ENCODE data around the gene PRPH.
"Not testable (repeated sequence)": the region's sequence is repeated elsewhere in the genome, so short reads cannot be mapped to it uniquely, and the experiment has no call there.

The PRPH gene

GRCh38 chr12:49301760-49302159, 6.8 kb downstream of the PRPH start:
- no peak for DNase-seq

DNA sequence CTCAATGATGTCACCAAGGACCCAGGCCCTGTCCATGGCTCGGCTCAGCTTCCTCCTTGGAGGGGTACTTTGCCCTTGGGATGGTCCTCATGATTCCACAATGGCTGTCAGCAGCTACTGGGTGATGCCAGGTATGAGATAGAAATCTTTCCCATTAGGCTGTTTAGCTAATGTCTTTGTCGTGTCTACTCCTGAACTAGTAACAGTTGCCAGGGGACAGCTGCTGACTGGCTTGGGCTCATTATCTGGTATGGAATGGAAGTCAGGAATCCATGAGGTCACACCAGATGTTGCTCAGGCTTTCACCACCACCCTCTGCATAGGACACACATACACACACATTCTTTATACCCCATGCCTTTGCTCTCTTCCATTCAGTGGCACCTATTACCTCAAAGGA, 9.2 kb downstream of the PRPH start:
- no peak for DNase-seq

GRCh38 chr12:49305762-49306510, 11.0 kb downstream of the PRPH start:
- DNase-seq: no peak

DNA sequence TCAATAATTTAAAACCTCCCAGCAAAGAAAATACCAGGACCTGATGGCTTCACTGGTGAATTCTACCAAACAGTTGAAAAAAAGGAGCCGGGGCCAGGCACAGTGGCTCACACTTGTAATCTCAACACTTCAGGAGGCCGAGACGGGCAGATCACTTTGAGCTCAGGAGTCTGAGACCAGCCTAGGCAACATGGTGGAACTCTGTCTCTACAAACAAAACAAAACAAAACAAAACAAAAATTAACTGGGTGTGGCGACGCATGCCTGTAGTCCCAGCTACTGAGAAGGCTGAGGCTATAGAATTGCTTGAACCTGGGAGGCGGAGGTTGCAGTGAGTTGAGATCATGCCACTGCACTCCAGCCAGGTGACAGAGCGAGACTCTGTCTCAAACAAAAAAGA, 14.4 kb downstream of the PRPH start:
- no peak for DNase-seq

- DNase-seq: not testable (repeated sequence)
Observed at GRCh38 chr12:49310451-49311000, 15.6 kb downstream of the PRPH start.

- no peak for DNase-seq
Observed at GRCh38 chr12:49314811-49315210, 19.9 kb downstream of the PRPH start.

GRCh38 chr12:49317118-49317517, 22.2 kb downstream of the PRPH start:
- DNase-seq: not testable (repeated sequence)

DNA sequence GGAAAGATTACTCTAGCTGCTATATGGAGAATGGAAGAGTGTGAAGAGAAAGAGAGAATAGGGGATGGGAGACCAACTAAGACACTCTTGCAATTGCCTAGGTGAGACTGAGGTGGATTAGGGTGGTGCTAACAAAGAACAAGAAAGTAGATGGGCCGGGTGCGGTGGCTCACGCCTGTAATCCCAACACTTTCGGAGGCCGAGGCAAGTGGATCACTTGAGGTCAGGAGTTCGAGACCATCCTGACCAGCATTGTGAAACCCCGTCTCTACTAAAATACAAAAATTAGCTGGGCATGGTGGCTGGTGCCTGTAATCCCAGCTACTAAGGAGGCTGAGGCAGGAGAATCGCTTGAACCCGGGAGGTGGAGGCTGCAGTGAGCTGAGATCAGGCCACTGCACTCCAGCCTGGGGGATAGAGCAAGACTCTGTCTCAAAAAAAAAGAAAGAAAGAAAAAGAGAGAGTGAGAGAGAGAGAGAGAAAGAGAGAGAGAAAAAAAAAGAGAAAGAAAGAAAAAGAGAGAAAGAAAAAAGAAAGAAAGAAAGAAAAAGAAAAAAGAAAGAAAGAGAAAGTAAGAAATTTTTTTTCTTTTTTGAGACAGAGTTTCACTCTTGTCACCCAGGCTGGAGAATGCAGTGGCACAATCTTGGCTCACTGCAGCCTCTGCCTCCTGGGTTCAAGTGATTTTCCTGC, 25.6 kb downstream of the PRPH start:
- DNase-seq: not testable (repeated sequence)

DNA sequence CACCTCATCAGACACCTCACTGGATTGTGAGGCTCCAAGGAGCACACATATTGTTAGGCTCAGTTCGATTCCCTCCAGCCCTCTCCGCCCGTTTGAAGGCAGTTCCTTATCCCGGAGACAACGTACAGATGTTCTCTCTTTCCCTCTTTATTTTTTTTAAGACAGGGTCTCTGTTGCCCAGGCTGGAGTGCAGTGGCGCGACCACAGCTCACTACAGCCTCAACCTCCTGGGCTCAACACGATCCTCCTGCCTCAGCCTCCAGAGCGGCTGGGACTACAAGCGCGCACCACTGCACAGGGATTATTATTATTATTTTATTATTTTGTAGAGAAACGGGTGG, 27.4 kb downstream of the PRPH start:
- DNase-seq: no peak

DNA sequence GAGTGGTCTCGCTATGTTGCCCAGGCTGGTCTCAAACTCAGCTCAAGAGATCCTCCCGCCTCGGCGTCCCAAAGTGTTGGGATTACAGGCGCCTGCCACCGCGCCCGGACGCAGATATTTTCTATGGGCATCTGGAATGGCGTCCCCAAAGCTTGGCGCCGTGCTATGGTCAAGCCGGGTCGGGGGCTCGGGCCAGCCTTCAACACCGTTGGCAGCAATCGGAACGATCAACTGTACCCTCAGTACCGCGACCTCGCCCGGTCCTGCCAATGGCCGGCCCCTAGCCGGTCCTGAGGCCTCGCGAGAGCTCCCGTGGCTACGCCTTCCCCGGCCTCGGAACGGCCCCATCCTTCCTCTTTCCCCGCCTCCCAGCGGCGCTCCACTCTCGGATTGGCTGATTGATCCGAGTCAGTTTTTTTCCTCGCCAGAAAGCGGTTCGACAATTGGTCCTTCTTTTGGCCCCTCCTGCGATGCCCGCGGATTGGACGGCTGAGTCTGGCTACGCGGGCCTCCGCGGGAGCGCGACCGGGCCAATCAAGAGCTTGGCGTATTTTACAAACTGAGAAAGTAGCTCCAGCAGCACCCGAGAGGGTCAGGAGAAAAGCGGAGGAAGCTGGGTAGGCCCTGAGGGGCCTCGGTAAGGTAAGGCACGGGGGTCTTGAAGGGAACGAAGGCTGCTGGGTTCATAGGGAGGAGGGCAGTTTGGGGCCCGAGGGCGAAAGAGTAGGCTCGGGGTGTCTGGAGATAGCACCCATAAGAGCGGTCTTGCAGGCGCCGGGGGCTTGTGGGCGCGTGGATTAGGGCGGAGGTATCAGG, 28.0 kb downstream of the PRPH start, which contains the start of gene TROAP:
TROAP (plus strand) TSS at position 548 of the 816 bp plus-strand sequence. CDS start 354 bp downstream, outside the sequence.
- peak; percentile 94 for DNase-seq

- no peak for DNase-seq
Observed at GRCh38 chr12:49323524-49324097, 28.7 kb downstream of the PRPH start.

DNA sequence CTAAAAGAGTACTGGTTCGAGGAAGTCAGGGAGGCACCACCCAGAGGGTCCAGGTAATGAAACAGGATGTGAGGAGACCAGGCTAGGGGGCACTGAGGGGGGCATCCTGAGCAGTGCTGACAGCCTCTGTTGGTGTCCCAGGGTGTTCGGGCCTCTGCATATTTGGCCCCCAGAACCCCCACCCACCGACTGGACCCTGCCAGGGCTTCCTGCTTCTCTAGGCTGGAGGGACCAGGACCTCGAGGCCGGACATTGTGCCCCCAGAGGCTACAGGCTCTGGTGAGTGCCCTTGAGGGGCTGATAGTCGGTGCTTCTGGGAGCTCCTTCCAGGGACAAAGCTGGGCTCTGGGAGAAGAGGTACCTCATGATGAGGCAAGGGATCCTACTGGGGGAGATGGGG, 30.7 kb downstream of the PRPH start:
- DNase-seq: no peak

DNA sequence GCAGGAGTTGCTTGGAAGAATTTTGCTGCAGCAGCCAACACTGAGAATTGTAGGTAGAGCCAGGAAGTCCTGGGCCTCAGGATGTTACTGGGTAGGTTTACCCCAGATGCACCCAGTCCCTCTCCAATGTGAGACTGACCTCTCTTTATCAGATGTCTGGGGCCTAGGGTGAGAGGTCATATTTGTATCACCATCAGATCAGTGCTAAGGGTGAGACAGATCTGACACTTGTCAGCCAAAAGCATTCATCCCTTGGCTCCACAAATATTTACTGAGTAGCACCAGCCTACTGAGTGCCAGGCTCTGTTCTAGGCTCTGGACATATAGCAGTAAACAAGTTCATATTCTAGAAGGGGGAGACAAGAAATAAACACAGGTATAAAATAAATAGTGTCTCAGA, 32.4 kb downstream of the PRPH start:
- DNase-seq: no peak

GRCh38 chr12:49327887-49328286, 32.9 kb downstream of the PRPH start:
- no peak for DNase-seq

GRCh38 chr12:49328816-49329215, 33.9 kb downstream of the PRPH start:
- DNase-seq: no peak

DNA sequence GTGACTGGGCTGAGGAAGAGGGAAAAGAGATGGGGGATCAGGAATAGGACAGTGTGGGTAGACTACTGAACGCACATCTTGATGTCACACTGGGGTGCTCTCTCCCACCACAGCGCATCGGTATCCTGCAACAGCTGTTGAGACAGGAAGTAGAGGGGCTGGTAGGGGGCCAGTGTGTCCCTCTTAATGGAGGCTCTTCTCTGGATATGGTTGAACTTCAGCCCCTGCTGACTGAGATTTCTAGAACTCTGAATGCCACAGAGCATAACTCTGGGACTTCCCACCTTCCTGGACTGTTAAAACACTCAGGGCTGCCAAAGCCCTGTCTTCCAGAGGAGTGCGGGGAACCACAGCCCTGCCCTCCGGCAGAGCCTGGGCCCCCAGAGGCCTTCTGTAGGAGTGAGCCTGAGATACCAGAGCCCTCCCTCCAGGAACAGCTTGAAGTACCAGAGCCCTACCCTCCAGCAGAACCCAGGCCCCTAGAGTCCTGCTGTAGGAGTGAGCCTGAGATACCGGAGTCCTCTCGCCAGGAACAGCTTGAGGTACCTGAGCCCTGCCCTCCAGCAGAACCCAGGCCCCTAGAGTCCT, 35.2 kb downstream of the PRPH start:
- DNase-seq: no peak

- no peak for DNase-seq
Observed at GRCh38 chr12:49330631-49331379, 35.9 kb downstream of the PRPH start.

GRCh38 chr12:49331380-49332222, 36.7 kb downstream of the PRPH start:
- no peak for DNase-seq

DNA sequence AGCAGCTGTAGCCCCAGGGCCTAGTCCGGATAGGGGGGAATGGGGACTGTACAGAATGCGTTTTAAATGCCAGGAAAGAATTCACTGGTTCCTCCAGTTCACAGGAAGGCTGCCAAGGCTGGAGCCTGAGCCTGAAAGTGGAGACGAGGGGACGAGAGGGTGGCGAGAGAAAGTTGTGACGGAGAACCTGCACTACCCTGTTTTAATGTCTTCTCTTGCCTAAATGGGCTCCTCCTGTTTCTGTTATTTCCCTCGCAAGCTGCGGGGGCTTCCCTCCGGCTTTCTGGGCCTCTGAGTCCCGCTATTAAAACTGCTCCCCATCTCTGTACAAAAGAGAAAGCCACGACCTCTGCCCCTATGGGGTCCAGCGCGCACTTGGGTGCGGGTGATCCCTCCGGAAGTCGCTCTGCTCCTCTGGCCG, 37.5 kb downstream of the PRPH start:
- DNase-seq: no peak

- DNase-seq: no peak
Observed at GRCh38 chr12:49332891-49333371, 38.0 kb downstream of the PRPH start.

GRCh38 chr12:49333778-49334177, 38.8 kb downstream of the PRPH start:
- not testable (repeated sequence) for DNase-seq
